ENCODE data around the gene ATAD3C.

ATAD3C gene

DNA sequence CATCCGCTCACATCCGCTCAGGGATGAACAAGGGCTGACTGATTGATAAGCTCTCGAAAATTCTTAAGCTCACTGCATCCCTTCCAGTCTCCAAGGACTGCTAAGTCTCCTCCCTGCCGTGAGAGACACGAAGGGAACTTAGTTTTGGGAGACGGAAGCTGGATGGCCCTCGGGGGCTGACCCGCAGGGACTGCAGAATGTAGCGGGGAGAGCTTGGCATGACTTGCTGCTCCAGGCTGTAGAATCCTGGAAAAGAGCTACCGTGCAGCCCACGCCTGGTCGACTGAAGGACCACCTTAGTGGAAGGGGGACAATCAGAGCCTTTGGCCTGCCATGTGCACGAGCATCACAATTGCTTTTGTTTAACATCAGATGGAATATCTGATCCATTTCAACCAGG, 33.7 kb upstream of the ATAD3C start:
- no peak for DNase-seq (ENCODE audit: low read depth)
- TF ChIP-seq, protein P1, sequence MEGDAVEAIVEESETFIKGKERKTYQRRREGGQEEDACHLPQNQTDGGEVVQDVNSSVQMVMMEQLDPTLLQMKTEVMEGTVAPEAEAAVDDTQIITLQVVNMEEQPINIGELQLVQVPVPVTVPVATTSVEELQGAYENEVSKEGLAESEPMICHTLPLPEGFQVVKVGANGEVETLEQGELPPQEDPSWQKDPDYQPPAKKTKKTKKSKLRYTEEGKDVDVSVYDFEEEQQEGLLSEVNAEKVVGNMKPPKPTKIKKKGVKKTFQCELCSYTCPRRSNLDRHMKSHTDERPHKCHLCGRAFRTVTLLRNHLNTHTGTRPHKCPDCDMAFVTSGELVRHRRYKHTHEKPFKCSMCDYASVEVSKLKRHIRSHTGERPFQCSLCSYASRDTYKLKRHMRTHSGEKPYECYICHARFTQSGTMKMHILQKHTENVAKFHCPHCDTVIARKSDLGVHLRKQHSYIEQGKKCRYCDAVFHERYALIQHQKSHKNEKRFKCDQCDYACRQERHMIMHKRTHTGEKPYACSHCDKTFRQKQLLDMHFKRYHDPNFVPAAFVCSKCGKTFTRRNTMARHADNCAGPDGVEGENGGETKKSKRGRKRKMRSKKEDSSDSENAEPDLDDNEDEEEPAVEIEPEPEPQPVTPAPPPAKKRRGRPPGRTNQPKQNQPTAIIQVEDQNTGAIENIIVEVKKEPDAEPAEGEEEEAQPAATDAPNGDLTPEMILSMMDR (IDR thresholded peaks at IDR 0.05; ENCODE audit: insufficient read depth, low read depth, low read length, missing control alignments): no peak
- no peak overlapping the region for H3K4me3 ChIP-seq (ENCODE audit: low read depth, low read length)

DNA sequence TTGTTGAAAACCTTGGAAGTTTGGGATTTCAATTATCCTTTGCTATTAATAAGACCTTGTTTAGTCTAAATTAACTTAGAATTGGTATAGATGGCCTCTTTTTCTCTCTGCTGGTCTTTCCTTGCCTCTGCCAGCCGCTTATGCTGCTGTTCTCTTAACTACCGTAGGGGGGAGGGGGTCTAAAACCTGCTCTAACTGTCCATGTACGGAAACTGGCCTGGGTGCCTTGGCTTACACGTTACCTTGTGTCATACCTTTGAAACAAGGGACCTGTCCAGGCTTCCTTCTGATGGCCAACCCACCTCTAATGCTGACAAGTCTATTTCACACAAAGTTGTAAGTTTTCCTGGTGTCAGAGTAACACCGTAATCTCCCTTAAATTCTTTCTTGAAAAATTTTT, 32.1 kb upstream of the ATAD3C start:
- peak overlapping the region; percentile 43 for H3K4me3 ChIP-seq (ENCODE audit: low read depth, low read length)
- peak; percentile 69 for DNase-seq (ENCODE audit: low read depth)

DNA sequence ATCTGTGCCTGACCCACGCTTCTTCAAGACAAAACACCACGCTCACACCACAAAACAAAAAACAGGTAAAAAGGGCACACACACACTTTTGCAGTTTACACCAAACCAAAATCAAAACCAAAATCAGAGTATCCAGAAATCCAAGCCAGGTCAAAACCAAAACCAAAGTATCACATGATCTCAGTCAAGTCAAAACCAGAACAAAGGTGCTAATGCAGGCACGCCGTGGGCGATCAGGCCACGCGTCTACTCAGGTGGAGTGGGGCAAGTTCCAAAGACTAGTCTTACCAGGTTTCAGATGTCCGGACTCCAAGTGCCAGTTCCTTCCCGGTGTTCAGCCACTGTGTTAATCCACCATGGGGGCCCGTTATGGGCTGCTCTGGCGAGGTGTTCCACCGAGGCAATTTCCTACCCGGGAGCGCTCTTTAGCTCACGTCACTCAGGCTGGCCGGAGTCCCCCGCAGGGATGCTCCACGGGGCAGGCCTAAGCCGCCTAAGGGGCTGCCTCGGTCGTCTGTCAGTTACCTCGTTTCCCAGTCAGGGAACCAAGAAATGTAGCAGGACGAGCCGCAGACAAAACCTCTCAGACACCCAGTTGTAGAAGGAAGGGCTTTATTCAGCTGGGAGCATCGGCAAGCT, 31.5 kb upstream of the ATAD3C start:
- peak; percentile 83 for DNase-seq (ENCODE audit: low read depth)
- H3K4me3 ChIP-seq (ENCODE audit: low read depth, low read length): peak overlapping the region; percentile 43

DNA sequence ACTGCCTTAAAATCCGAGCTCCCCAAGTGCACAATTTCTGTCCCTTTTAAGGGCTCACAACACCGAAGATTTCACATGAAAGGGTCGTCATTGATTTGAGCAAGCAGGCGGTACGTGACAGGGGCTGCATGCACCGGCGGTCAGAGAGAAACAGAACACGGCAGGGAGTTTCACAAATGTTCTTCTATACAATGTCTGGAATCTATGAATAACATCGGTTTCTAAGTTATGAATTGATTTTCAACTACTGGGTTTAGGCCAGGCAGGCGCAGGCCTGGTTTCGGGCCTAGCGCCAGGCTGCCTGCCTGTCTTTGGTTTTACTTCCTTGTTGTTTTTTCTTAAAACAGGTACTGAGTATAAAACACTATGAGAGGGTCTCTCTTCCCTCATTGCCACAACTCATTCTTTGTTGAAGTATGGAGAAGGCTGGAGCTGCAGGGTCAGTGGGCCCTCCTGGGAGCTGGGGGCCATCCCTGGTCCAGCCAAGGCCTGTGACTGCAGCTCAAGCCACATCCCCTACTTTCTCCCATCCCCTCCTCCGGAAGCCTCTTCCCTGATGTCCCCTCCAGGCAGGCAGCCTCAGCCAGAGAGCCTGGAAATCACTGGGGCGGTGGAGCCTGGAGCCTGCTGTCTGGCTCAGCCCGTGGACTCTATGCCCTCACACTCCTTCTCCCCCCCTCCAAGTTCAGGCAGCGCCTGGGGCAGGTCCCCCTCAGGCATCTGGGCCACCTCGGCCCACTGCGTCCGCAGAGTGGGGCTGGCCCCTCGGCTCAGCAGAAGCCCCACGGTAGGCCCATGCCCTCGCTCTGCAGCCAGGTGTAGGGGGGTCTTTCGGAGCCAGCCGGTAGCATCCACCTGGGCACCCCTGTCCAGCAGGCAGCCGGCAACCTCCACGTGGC, 30.8 kb upstream of the ATAD3C start:
- DNase-seq (ENCODE audit: low read depth): peak; percentile 70
- peak overlapping the region; percentile 43 for H3K4me3 ChIP-seq (ENCODE audit: low read depth, low read length)
- TF ChIP-seq, protein P1 (IDR thresholded peaks at IDR 0.05; ENCODE audit: insufficient read depth, low read depth, low read length, missing control alignments): no peak

DNA sequence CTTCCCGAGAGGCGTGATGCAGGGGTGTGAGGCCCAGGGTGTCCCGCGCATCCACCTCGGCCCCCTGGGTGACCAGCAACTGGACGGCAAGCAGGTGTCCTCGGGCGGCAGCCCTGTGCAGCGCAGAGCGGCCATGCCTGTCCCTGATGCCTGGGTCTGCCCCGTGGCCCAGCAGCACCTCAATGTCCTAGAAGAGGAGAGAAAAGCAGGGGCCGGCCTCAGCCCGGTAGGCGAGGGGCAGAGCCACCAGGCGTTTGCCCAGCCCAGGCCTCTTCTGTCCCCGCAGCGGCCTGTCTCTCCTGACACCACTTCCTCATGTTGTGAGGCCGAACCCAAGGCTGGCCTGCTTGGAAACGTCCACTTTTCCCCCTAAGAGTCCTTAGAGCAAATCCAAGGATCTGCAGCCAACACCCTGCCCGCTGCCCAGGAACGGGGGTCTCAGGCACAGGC, 30.1 kb upstream of the ATAD3C start:
- no peak for DNase-seq (ENCODE audit: low read depth)
- TF ChIP-seq, protein P1 (IDR thresholded peaks at IDR 0.05; ENCODE audit: insufficient read depth, low read depth, low read length, missing control alignments): no peak
- no peak overlapping the region for H3K4me3 ChIP-seq (ENCODE audit: low read depth, low read length)

DNA sequence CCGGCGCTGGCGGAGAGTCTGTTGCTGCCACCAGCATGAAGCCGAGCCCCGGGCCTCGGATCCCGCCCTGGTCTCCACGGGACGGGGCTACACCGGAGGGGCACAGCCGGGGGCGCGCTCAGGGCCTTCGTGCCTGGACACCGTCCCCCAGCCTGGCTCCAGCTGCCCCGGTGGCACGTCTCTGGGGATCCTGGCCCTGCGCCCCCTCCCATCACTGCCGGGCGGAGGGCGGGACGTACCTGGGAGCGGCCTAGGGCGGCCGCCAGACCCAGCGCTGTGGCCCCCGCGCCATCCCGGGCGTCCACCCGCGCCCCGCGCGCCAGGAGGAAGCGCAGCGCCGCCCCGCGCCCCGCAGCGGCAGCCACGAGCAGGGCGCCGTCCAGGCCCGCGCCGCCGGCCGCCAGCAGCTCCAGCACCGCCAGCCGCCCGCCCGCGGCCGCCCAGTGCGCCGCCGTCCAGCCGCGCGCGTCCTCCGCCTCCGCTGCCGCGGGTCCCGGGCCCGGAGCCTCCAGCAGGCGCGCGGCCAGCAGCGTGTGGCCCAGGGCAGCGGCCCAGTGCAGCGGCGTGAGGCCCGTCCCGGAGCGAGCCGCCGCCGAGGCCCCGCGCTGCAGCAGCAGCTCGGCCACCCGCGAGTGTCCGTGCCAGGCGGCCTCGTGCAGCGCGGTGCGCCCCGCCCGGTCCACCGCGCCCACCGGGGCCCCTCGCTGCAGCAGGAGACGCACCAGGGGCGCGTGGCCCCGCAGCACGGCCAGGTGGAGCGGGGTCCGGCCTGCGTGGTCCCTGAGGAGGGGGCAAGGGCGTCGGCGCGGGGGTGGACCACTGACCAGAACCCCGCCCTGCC, 29.5 kb upstream of the ATAD3C start:
- no peak overlapping the region for H3K4me3 ChIP-seq (ENCODE audit: low read depth, low read length)
- TF ChIP-seq, protein P1 (IDR thresholded peaks at IDR 0.05; ENCODE audit: insufficient read depth, low read depth, low read length, missing control alignments): no peak
- no peak for DNase-seq (ENCODE audit: low read depth)

DNA sequence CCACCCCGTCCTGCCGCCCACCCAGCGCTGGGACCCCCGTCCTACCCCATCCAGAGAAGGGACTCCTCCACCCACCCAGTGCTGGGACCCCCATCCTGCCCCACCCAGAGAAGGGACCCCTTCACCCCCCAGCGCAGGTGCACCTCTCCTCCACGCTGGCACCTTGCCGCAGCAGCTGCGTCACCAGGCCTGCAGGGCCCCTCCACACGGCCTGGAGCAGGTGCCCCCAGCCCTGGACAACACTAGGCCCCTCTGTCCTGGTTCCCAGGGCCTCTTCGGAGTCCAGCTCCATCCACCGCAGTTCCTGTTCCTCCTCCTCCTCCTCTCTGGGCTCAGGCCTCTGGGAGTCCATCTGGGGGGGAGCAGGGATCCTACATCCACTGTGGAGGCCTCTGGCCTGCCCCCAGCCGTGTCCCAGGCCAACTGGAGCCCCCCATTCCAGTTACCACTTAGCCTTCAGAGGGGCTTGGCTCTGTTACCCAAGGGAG, 28.8 kb upstream of the ATAD3C start:
- DNase-seq (ENCODE audit: low read depth): no peak
- no peak overlapping the region for H3K4me3 ChIP-seq (ENCODE audit: low read depth, low read length)
- TF ChIP-seq, protein P1 (IDR thresholded peaks at IDR 0.05; ENCODE audit: insufficient read depth, low read depth, low read length, missing control alignments): no peak
